Loucy (cell line): ENCODE data around the gene KCNH8.
A peak's percentile ranks its signal among the peaks of the same experiment; 100 is the strongest.

Source experiments
- CTCF ChIP-seq: fragments of 200-600 bp; sonication (generic); conservative IDR thresholded peaks from 2 replicates; pipeline ENCODE4 v1.5.1; 2014; ENCODE audit warnings: mild to moderate bottlenecking, antibody characterized with exemption, low read length
- EZH2phosphoT487 ChIP-seq: fragments of 200-600 bp; IDR thresholded peaks from 2 replicates; pipeline ENCODE4 v1.6.1; 2018; ENCODE audit warnings: antibody characterized with exemption, mild to moderate bottlenecking, moderate library complexity, borderline replicate concordance

GRCh38 chr3:19543212-19543841, 395.0 kb downstream of the KCNH8 start:
- peak; percentile 91 for TF ChIP-seq CTCF
- TF ChIP-seq EZH2phosphoT487: no peak
